ENCODE measurements around the gene AMER3. TPM values are rescaled to one million over a fixed set of nuclear protein-coding genes. Genes with fewer than 3 reads are reported as not detected.

AMER3 gene
- total and polyA plus RNA-seq, 2 of the 8 experiments (the other 6 are each of a cell fraction or from before 2014, with no cell fraction given) = 0.15 to 0.19 TPM

DNA sequence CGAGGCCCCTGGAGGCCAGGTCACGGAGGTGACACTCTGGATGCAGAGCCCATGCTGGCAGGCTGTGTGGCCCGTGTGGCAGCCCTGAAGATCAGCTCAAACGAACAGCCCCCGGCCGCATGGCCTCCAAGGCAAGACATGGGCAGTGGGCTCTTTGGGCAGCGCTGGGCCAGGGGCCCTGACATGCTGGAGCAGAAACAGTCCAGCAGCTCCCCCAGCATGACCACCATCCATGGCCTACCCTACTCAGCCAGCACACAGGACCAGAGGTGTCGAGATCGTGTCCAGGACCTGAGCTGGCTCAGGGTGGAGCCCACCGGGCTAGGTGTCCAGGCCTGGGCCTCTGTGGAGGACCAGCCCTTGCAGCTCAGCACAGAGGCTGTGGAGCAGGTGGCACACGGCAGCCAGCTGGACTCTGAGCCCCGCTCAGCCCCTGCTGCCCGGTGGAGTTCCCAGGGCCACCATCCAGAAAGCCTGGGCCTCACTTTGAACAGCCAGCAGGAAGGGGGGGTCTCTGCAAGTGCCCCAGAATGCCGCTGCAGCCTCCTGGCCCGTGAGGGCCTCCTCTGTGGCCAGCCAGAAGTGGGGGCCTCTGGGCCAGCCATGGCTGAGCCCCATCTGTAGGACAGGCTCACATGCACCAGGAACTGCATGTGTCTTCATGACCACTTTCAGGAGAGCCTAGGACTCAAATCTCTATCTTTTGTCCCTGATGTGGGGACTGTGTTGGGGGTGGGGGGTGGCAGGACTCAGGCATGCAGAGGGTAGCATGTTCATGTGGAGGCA is 8.9 kb downstream of the AMER3 start:
- H3K36me3 ChIP-seq (ENCODE audit: control insufficient read depth in 2 of 4, insufficient read depth in 4 of 4, low read length in 3 of 4) = no peaks in the 10 kb centered on the region
- TF ChIP-seq KDM5A (IDR thresholded peaks at IDR 0.05; ENCODE audit: low read length) (no peak), SRF (IDR thresholded peaks at IDR 0.05; ENCODE audit: low read depth, low read length) (no peak), YY1 (IDR thresholded peaks at IDR 0.05; ENCODE audit: low read depth, low read length) (no peak), SIX5 (IDR thresholded peaks at IDR 0.05; ENCODE audit: low read depth, low read length) (no peak), KDM4A (IDR thresholded peaks at IDR 0.05; ENCODE audit: low read depth, low read length, severe bottlenecking) (no peak), MAFK (IDR thresholded peaks at IDR 0.05; ENCODE audit: low read depth, low read length) (no peak), GTF2F1 (IDR thresholded peaks at IDR 0.05; ENCODE audit: borderline replicate concordance, low read depth, low read length) (no peak), BCL11A (IDR thresholded peaks at IDR 0.05; ENCODE audit: low read depth in 2 of 2, low read length in 2 of 2) (no peak), GABPA (IDR thresholded peaks at IDR 0.05; ENCODE audit: borderline replicate concordance, insufficient read depth, low read length) (no peak), HDAC2 (IDR thresholded peaks at IDR 0.05; ENCODE audit: borderline replicate concordance in 1 of 2, low read depth in 2 of 2, low read length in 2 of 2) (no peak)
- TF ChIP-seq, protein P1, sequence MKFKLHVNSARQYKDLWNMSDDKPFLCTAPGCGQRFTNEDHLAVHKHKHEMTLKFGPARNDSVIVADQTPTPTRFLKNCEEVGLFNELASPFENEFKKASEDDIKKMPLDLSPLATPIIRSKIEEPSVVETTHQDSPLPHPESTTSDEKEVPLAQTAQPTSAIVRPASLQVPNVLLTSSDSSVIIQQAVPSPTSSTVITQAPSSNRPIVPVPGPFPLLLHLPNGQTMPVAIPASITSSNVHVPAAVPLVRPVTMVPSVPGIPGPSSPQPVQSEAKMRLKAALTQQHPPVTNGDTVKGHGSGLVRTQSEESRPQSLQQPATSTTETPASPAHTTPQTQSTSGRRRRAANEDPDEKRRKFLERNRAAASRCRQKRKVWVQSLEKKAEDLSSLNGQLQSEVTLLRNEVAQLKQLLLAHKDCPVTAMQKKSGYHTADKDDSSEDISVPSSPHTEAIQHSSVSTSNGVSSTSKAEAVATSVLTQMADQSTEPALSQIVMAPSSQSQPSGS (IDR thresholded peaks at IDR 0.05; ENCODE audit: low read length) = no peak

More for the DNA sequence above, 8.9 kb downstream of the AMER3 start:
- Histone ChIP-seq H3K4me1 (replicated peaks in 1 of 4; ENCODE audit: control insufficient read depth in 3 of 4, insufficient read depth in 4 of 4, low read length in 3 of 4) (no peaks in the 10 kb centered on the region), H2BK20ac (ENCODE audit: low read length) (no peak overlapping the region), H3K9me3 (ENCODE audit: insufficient read depth in 2 of 2, low read depth in 1 of 2, low read length in 1 of 2) (no peaks in the 10 kb centered on the region), H3K4ac (replicated peaks; ENCODE audit: insufficient read length, low read depth, low read length) (no peak overlapping the region), H2BK12ac (ENCODE audit: low read depth, low read length) (no peak overlapping the region), H3K9ac (replicated peaks in 1 of 4; ENCODE audit: extremely low read depth in 1 of 4, low read depth in 3 of 4, low read length in 3 of 4) (no peak overlapping the region), H2BK5ac (ENCODE audit: low read depth, low read length) (no peak overlapping the region), H3K23me2 (ENCODE audit: low read depth, low read length) (no peaks in the 10 kb centered on the region), H2BK120ac (replicated peaks; ENCODE audit: low read depth, low read length) (no peak overlapping the region), H3K27me3 (replicated peaks in 1 of 4; ENCODE audit: control insufficient read depth in 3 of 4, extremely low read depth in 1 of 4, insufficient read depth in 3 of 4, low read length in 3 of 4) (no peaks in the 10 kb centered on the region), H3K18ac (ENCODE audit: extremely low read depth, low read length) (no peak overlapping the region), H3K56ac (replicated peaks; ENCODE audit: insufficient read length, low read depth, low read length) (no peak overlapping the region), H3K14ac (ENCODE audit: insufficient read length) (no peak overlapping the region), H4K5ac (ENCODE audit: insufficient read length, low read depth, low read length) (no peak overlapping the region), H4K91ac (replicated peaks; ENCODE audit: insufficient read length, low read length) (no peak overlapping the region), H3K79me2 (ENCODE audit: control insufficient read depth in 1 of 2, insufficient read depth in 2 of 2, low read length in 2 of 2) (no peaks in the 10 kb centered on the region), H2BK15ac (ENCODE audit: low read length) (no peak overlapping the region), H2AFZ (ENCODE audit: low read length) (no peak overlapping the region), H3K4me3 (ENCODE audit: extremely low read depth in 1 of 4, insufficient read depth in 2 of 4, low read depth in 3 of 4, low read length in 4 of 4) (no peak overlapping the region), H2AK5ac (ENCODE audit: low read depth, low read length) (no peak overlapping the region), H3K27ac (ENCODE audit: low read depth, low read length) (no peak overlapping the region), H3K4me2 (ENCODE audit: insufficient read depth in 1 of 2, low read depth in 2 of 2, low read length in 2 of 2) (no peak overlapping the region), H3K23ac (ENCODE audit: insufficient read length) (no peak overlapping the region), H4K20me1 (replicated peaks in 1 of 2; ENCODE audit: control insufficient read depth in 1 of 2, insufficient read depth in 2 of 2, low read length in 2 of 2) (no peaks in the 10 kb centered on the region), H3K79me1 (ENCODE audit: low read depth, low read length) (no peaks in the 10 kb centered on the region), H4K8ac (ENCODE audit: extremely low read depth, insufficient read depth, low read length) (no peak overlapping the region)
- POLR2A ChIA-PET (ENCODE audit: partially characterized antibody) = no interaction called here
- WGBS, 2 experiments (ENCODE audit: extremely low coverage in 1 of 2, insufficient coverage in 1 of 2, insufficient read length in 1 of 2, insufficient replicate concordance in 2 of 2, low coverage in 1 of 2, low lambda C conversion rate in 2 of 2, missing lambda C conversion rate in 1 of 2) = 92% methylated on average over 15 of the region's 15 CpGs; no CpG with 5 or more reads in 1 of the 2 experiments
- CTCF ChIA-PET (ENCODE audit: partially characterized antibody) = interaction anchor here (1.5 to 1.7 kb wide), 2 partner anchors 11 to 88 kb away, joined by 4 to 5 read pairs; no protein-coding TSS in a partner anchor
- FAIRE-seq = no peak
- no peak for DNase-seq (ENCODE audit: low read depth in 1 of 2, low spot score in 2 of 2)

Data from H1 (cell line).